Retinal pigment epithelial cell (primary cell): ENCODE data around the gene MAGI2.

Experiments
- DNase-seq: peaks from one replicate; pipeline ENCODE4 v3.0.0-alpha.2; 2010; ENCODE audit warnings: low read depth
- H3K4me3 ChIP-seq: 2 replicates; pipeline ENCODE4 v1.5.1; 2011; ENCODE audit warnings: mild to moderate bottlenecking, low read length, control low read depth, moderate library complexity
- TF ChIP-seq, protein P1 (sequence below): conservative IDR thresholded peaks from 2 replicates; pipeline ENCODE4 v1.5.1; 2011; ENCODE audit warnings: low read depth, low read length, control low read depth, inconsistent platforms

Gene MAGI2

GRCh38 chr7:78760620-78761355 lies 692.7 kb downstream of the MAGI2 start:
- TF ChIP-seq, protein P1, sequence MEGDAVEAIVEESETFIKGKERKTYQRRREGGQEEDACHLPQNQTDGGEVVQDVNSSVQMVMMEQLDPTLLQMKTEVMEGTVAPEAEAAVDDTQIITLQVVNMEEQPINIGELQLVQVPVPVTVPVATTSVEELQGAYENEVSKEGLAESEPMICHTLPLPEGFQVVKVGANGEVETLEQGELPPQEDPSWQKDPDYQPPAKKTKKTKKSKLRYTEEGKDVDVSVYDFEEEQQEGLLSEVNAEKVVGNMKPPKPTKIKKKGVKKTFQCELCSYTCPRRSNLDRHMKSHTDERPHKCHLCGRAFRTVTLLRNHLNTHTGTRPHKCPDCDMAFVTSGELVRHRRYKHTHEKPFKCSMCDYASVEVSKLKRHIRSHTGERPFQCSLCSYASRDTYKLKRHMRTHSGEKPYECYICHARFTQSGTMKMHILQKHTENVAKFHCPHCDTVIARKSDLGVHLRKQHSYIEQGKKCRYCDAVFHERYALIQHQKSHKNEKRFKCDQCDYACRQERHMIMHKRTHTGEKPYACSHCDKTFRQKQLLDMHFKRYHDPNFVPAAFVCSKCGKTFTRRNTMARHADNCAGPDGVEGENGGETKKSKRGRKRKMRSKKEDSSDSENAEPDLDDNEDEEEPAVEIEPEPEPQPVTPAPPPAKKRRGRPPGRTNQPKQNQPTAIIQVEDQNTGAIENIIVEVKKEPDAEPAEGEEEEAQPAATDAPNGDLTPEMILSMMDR, result no peak
- H3K4me3 ChIP-seq, result no peak overlapping the region
- DNase-seq, result no peak

GRCh38 chr7:78752554-78752953 lies 700.9 kb downstream of the MAGI2 start:
- TF ChIP-seq, protein P1, result no peak
- no peak overlapping the region for H3K4me3 ChIP-seq
- DNase-seq, result no peak

DNA sequence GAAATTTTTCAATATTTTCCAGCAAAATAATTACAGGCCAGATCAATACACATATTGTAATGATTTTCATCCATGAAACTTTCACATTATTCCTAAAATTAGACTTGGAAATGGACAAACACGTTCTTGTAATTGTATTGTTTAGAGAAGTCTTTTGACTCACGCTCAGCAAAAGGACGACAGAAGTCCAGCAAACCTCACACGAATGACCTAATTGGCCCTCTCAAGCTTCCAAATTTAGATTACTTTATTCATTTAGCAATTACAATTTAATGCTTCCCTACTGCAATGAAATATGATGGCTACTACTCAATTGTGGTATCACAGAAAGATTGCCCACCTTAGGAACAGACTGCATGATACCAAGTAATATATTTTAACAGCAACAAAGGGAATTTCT lies 702.2 kb downstream of the MAGI2 start:
- H3K4me3 ChIP-seq, result no peak overlapping the region
- TF ChIP-seq, protein P1, result no peak
- no peak for DNase-seq

DNA sequence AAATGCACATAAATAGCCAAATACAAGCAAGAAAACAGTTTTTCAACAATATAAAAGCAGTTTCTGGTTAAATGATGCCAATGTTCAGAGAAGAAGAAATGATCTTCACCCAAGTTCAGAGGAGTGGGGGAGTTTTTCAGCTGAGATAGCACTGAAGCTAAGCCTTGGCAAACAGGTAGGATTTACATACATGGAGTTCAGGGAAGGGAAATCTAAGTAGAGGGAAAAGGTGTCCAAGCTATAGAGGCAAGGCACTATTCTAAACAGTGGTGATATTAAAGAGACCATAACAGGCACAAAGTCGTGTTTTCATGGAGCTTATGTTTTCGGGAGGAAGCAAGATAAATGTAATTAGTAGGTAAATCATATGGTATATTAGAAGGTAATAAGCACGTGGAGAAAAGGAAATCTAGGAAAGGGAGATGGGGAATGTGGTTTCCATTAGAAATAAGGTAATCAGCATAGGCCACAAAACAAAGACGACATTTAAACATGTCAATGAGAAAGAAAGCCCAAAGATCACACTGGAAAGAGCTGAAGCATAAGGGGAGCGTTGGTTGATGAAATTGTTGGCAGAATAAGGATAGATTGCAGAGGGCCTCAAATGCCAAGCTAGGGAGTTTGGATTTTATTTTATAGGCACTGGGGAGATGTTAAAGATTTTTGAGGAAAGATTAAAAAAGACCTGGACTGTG lies 704.3 kb downstream of the MAGI2 start:
- no peak overlapping the region for H3K4me3 ChIP-seq
- TF ChIP-seq, protein P1, result no peak
- DNase-seq, result no peak

GRCh38 chr7:78747592-78747991 lies 705.9 kb downstream of the MAGI2 start:
- TF ChIP-seq, protein P1, result no peak
- H3K4me3 ChIP-seq, result no peak overlapping the region
- DNase-seq, result no peak

- no peak overlapping the region for H3K4me3 ChIP-seq
- TF ChIP-seq, protein P1, result peak; percentile 16
- DNase-seq, result peak; percentile 53
Observed at GRCh38 chr7:78746301-78746700, 707.2 kb downstream of the MAGI2 start.

DNA sequence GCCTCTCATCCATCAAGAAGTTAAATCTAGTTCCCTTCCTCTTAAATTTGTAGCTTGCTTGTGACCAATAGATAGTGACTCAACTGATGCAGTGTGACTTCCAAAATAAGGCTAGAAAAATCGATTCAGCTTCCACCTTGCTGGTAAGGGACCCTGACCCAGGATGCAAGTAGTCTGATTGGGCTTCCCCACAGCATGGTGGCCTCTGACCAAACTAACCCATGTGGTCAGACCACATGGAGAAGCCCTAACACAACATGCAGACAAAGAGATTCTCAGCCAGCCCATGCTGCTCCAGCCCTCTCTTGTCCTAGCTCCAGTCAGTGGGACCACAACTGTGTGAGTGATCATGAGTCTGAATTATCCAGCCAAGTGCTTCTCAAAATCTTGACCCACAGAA lies 710.8 kb downstream of the MAGI2 start:
- no peak for DNase-seq
- TF ChIP-seq, protein P1, result no peak
- no peak overlapping the region for H3K4me3 ChIP-seq
